ENCODE data around the gene MPHOSPH9. TPM values are rescaled to one million over a fixed set of nuclear protein-coding genes. Genes with fewer than 3 reads are reported as not detected.

The MPHOSPH9 gene
- total and polyA plus RNA-seq, 2 of the 13 experiments (the other 11 are each of a cell fraction or from before 2014, with no cell fraction given): 20.3 to 63.4 TPM

DNA sequence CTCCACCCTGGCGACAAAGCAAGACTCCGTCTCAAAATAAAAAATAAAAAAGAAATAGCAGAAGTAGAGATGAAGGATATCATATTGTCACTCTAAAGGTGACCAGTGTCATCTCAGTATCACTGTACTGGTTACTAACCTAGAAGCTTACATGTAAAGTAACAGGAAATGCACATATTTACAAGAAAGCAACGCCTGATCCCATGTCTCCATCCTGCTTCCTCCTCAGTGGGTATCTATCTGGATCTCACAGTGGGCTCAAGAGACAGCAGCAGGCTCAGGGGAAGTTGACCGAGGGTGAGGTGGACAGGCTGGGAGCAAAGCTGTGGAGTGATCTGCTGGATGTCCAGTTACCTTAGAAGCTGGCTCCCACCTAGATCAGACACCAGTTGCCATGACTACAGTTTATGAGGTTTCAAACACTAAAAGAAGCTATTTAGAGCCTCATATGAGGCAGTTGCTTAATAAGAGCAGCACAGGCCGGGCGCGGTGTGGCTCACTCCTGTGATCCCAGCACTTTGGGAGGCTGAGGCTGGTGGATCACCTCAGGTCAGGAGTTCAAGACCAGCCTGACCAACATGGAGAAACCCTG lies 10.8 kb upstream of the MPHOSPH9 start:
- H3K36me3 ChIP-seq (replicated peaks in 1 of 2; ENCODE audit: control insufficient read depth in 1 of 2, insufficient read depth in 2 of 2, low read length in 2 of 2): peaks cover 1 to 26% of the 10 kb centered on the region in 2 experiments
- in situ Hi-C loops (cut with HindIII; ENCODE audit: extremely low pct_ligation_motif_present, low pct_unique_long_range_greater_than_20kb): loop anchor here (25.0 kb wide), 1 partner anchor 381 kb away; no protein-coding TSS in a partner anchor
- TF ChIP-seq DR1 (CRISPR knock-in tag; IDR thresholded peaks at IDR 0.05) (no peak), KLF15 (CRISPR knock-in tag; IDR thresholded peaks at IDR 0.05; ENCODE audit: borderline replicate concordance) (no peak), POLR2A (IDR thresholded peaks at IDR 0.05; ENCODE audit: insufficient read depth in 1 of 2, low read depth in 2 of 2, low read length in 2 of 2) (0 out of 4 replicates have a peak, but pooled peaks of 1 of the 2 experiments have one; percentile 28), RFX1 (IDR thresholded peaks at IDR 0.05) (peak; percentile 44; the same call in 1 of the 2 replicates), ZNF839 (CRISPR knock-in tag; IDR thresholded peaks at IDR 0.05; ENCODE audit: borderline replicate concordance) (no peak), ZNF737 (CRISPR knock-in tag; IDR thresholded peaks at IDR 0.05; ENCODE audit: borderline replicate concordance) (no peak)
- TF ChIP-seq, protein P1, sequence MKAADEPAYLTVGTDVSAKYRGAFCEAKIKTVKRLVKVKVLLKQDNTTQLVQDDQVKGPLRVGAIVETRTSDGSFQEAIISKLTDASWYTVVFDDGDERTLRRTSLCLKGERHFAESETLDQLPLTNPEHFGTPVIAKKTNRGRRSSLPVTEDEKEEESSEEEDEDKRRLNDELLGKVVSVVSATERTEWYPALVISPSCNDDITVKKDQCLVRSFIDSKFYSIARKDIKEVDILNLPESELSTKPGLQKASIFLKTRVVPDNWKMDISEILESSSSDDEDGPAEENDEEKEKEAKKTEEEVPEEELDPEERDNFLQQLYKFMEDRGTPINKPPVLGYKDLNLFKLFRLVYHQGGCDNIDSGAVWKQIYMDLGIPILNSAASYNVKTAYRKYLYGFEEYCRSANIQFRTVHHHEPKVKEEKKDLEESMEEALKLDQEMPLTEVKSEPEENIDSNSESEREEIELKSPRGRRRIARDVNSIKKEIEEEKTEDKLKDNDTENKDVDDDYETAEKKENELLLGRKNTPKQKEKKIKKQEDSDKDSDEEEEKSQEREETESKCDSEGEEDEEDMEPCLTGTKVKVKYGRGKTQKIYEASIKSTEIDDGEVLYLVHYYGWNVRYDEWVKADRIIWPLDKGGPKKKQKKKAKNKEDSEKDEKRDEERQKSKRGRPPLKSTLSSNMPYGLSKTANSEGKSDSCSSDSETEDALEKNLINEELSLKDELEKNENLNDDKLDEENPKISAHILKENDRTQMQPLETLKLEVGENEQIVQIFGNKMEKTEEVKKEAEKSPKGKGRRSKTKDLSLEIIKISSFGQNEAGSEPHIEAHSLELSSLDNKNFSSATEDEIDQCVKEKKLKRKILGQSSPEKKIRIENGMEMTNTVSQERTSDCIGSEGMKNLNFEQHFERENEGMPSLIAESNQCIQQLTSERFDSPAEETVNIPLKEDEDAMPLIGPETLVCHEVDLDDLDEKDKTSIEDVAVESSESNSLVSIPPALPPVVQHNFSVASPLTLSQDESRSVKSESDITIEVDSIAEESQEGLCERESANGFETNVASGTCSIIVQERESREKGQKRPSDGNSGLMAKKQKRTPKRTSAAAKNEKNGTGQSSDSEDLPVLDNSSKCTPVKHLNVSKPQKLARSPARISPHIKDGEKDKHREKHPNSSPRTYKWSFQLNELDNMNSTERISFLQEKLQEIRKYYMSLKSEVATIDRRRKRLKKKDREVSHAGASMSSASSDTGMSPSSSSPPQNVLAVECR (CRISPR knock-in tag; IDR thresholded peaks at IDR 0.05; ENCODE audit: borderline replicate concordance): no peak
- TF ChIP-seq, protein P2, sequence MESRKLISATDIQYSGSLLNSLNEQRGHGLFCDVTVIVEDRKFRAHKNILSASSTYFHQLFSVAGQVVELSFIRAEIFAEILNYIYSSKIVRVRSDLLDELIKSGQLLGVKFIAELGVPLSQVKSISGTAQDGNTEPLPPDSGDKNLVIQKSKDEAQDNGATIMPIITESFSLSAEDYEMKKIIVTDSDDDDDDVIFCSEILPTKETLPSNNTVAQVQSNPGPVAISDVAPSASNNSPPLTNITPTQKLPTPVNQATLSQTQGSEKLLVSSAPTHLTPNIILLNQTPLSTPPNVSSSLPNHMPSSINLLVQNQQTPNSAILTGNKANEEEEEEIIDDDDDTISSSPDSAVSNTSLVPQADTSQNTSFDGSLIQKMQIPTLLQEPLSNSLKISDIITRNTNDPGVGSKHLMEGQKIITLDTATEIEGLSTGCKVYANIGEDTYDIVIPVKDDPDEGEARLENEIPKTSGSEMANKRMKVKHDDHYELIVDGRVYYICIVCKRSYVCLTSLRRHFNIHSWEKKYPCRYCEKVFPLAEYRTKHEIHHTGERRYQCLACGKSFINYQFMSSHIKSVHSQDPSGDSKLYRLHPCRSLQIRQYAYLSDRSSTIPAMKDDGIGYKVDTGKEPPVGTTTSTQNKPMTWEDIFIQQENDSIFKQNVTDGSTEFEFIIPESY (CRISPR knock-in tag; IDR thresholded peaks at IDR 0.05): no peak
- ATAC-seq (peak; percentile 38; the same call in 1 of the 3 replicates), FAIRE-seq (no peak), DNase-seq (ENCODE audit: low spot score) (no peak)
- 85% methylated on average over 7 of the region's 7 CpGs for WGBS (ENCODE audit: low lambda C conversion rate)
- H3K4me2 ChIP-seq (ENCODE audit: low read depth, low read length): no peak overlapping the region
- no TSS peak for BruUV-seq (replicated peaks)
- peaks cover 29% of the 10 kb centered on the region for H3K79me2 ChIP-seq (ENCODE audit: insufficient read depth, low read length)
- no peaks in the 10 kb centered on the region; the same call in 1 of the 2 replicates for H3K4me1 ChIP-seq (ENCODE audit: insufficient read depth, low read length)
- ChIA-PET CTCF (ENCODE audit: low intra/inter-chr PET ratio, low total read pairs) (no interaction called here), POLR2A (interaction anchor here (5.6 kb wide), 1 partner anchor 11 kb away, joined by 41 read pairs; the partner anchor contains the start of genes MPHOSPH9 and MTRFR)
- no peaks in the 10 kb centered on the region for H3K27me3 ChIP-seq (ENCODE audit: control insufficient read depth in 1 of 2, insufficient read depth in 2 of 2, low read length in 2 of 2)
- H4K20me1 ChIP-seq (ENCODE audit: insufficient read depth, low read length): 0 out of 2 replicates have a peak, but pooled peaks cover 3% of the 10 kb centered on the region
- intact Hi-C loops (cut with micrococcal nuclease; ENCODE audit: unreplicated experiment): no loop called here
- H3K27ac ChIP-seq (ENCODE audit: extremely low read length, insufficient read depth, low read length): no peak overlapping the region
- H3K4me3 ChIP-seq (replicated peaks in 1 of 3; ENCODE audit: insufficient read depth in 1 of 3, low read depth in 2 of 3, low read length in 3 of 3): no peak overlapping the region
- H3K9ac ChIP-seq (ENCODE audit: insufficient read depth, low read depth, low read length): no peak overlapping the region
- no peaks in the 10 kb centered on the region for H3K9me3 ChIP-seq (ENCODE audit: low read length)
- H2AFZ ChIP-seq (ENCODE audit: low read length): no peak overlapping the region
